OCI-LY3 (cell line): Measurements from ENCODE around the gene DPYSL4.

Experiments used
- CTCF ChIP-seq: fragments of 200-600, 300-600 bp; sonication (generic); IDR thresholded peaks from 2 replicates; pipeline ENCODE4 v1.5.1; 2014; ENCODE audit warnings: antibody characterized with exemption, low read length, low read depth
- EZH2phosphoT487 ChIP-seq: fragments of 200-600 bp; shearing (Covaris generic); IDR thresholded peaks from 2 replicates; pipeline ENCODE4 v1.6.1; 2018; ENCODE audit warnings: antibody characterized with exemption, mixed run types, low read depth

- no peak for TF ChIP-seq CTCF
- TF ChIP-seq EZH2phosphoT487: no peak
Observed at GRCh38 chr10:132241086-132241485, 54.3 kb downstream of the DPYSL4 start.
